Calu3 (cell line): ENCODE results near the gene OGDH. TPM values are rescaled to one million over a fixed set of nuclear protein-coding genes. Genes with fewer than 3 reads are reported as not detected.
"Not testable (repeated sequence)": the region's sequence is repeated elsewhere in the genome, so short reads cannot be mapped to it uniquely, and the experiment has no call there.

ENCODE experiments used
- BruUV-seq: library from RNA; stranded (reverse); fragments of 400-500 nt; replicated peaks from 2 replicates; lab custom pipeline; 2021; lab: Mats Ljungman, UMichigan
- CTCF ChIA-PET: fragments of 300-600 bp; sonication (Branson Sonifier 250); formaldehyde crosslinking; loops from one replicate; lab custom pipeline; 2022; ENCODE audit warnings: antibody characterized with exemption; lab: Charles Lee
- DNase-seq: peaks from one replicate; pipeline ENCODE4 v3.0.0; 2022
- H3K27ac Mint-ChIP-seq: one replicate; pipeline ENCODE4 v1.8.0; 2022; ENCODE audit warnings: mixed read lengths; ENCODE audit not compliant: unreplicated experiment
- H3K27me3 Mint-ChIP-seq: one replicate; pipeline ENCODE4 v1.8.0; 2022; ENCODE audit warnings: mixed read lengths; ENCODE audit not compliant: unreplicated experiment
- H3K36me3 Mint-ChIP-seq: one replicate; pipeline ENCODE4 v1.8.0; 2022; ENCODE audit warnings: mild to moderate bottlenecking, moderate library complexity, mixed read lengths; ENCODE audit not compliant: insufficient read depth, unreplicated experiment
- H3K4me1 Mint-ChIP-seq: one replicate; pipeline ENCODE4 v1.8.0; 2022; ENCODE audit warnings: mild to moderate bottlenecking, low read depth, mixed read lengths; ENCODE audit not compliant: unreplicated experiment
- H3K4me3 Mint-ChIP-seq: one replicate; pipeline ENCODE4 v1.8.0; 2022; ENCODE audit warnings: mild to moderate bottlenecking, low read depth, moderate library complexity, mixed read lengths; ENCODE audit not compliant: unreplicated experiment
- H3K9me3 Mint-ChIP-seq: one replicate; pipeline ENCODE4 v1.8.0; 2022; ENCODE audit warnings: low read depth, mixed read lengths; ENCODE audit not compliant: unreplicated experiment
- CTCF ChIP-seq: fragments of 200-600 bp; IDR thresholded peaks from one replicate; pipeline ENCODE4 v1.8.0; 2022; ENCODE audit warnings: antibody characterized with exemption; ENCODE audit not compliant: unreplicated experiment
- intact Hi-C: fragments of 100-400 bp; cut with micrococcal nuclease; formaldehyde crosslinking; loops from one replicate; pipeline ENCODE4 v1.10.0; 2022; ENCODE audit not compliant: unreplicated experiment
- total RNA-seq: library from RNA; stranded (reverse); gene quantifications from 2 replicates; pipeline ENCODE4 v1.2.3, GENCODE V29; 2022

Gene OGDH
- total RNA-seq, 1 experiment from 2014 or later, result 100 TPM

DNA sequence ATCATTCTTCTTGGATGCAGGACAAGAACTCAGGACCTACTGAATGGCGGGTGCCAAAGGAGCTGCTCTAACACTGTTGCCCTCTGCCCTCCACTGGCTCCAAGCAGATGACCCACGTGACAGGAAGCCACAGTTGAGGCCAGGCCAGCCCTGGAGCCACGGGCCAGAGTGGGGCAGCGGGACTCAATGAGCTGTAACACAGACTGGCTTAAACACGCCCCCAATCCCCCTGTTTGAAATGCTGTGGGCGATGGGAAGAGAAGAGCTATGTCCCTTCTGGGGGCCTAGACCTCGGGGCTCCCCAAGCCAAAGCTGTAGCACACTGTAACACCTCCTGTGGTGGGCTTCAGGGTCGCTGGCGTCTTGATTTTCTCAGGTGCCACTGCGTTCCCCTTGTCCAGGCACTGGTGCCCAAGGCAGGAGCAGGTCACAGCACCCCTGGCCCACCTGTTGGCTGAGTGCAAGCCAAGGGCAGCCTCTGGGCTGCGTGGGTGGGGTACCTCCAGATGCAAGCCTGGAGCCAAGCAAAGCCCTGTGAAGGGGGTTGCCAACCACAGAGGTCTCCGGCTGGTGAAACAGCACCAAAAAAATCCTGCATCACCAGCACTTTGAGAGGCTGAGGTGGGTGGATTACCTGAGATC is 123.6 kb downstream of the OGDH start:
- H3K9me3 Mint-ChIP-seq, result no peaks in the 10 kb centered on the region
- peaks cover 35% of the 10 kb centered on the region for H3K4me1 Mint-ChIP-seq
- H3K27ac Mint-ChIP-seq, result no peak overlapping the region
- CTCF ChIA-PET, result interaction anchor here (0.7 kb wide), 1 partner anchor 240 kb away, joined by 6 read pairs; no protein-coding TSS in a partner anchor
- no peak for TF ChIP-seq CTCF
- H3K36me3 Mint-ChIP-seq, result peaks cover 11% of the 10 kb centered on the region
- no peak for DNase-seq
- no peaks in the 10 kb centered on the region for H3K27me3 Mint-ChIP-seq
- no peak overlapping the region for H3K4me3 Mint-ChIP-seq
- intact Hi-C loops, result no loop called here
- BruUV-seq, result no TSS peak

GRCh38 chr7:44732971-44733370 is 126.5 kb downstream of the OGDH start:
- BruUV-seq, intact Hi-C loops, H3K27ac Mint-ChIP-seq, H3K27me3 Mint-ChIP-seq, DNase-seq, H3K9me3 Mint-ChIP-seq, H3K4me3 Mint-ChIP-seq: not testable (repeated sequence)
- CTCF ChIA-PET, result interaction anchor here (0.6 to 0.7 kb wide), 6 partner anchors 9 to 631 kb away, joined by 3 to 7 read pairs (median 4); no protein-coding TSS in a partner anchor
- Mint-ChIP-seq H3K36me3 (peaks cover 14% of the 10 kb centered on the region), H3K4me1 (peaks cover 36% of the 10 kb centered on the region)

- peak overlapping the region; percentile 95 for H3K27ac Mint-ChIP-seq
- H3K4me3 Mint-ChIP-seq, result no peak overlapping the region
- intact Hi-C loops, result no loop called here
- no peaks in the 10 kb centered on the region for H3K9me3 Mint-ChIP-seq
- CTCF ChIA-PET, result interaction anchor here (0.7 kb wide), 3 partner anchors 8 to 226 kb away, joined by 3 to 7 read pairs (median 5); no protein-coding TSS in a partner anchor
- DNase-seq, result peak; percentile 44
- H3K27me3 Mint-ChIP-seq, result no peaks in the 10 kb centered on the region
- peaks cover 38% of the 10 kb centered on the region for H3K4me1 Mint-ChIP-seq
- TF ChIP-seq CTCF, result no peak
- peaks cover 14% of the 10 kb centered on the region for H3K36me3 Mint-ChIP-seq
- no TSS peak for BruUV-seq
These were observed 127.5 kb downstream of the OGDH start for GRCh38 chr7:44733708-44734481.

- peaks cover 14% of the 10 kb centered on the region for H3K36me3 Mint-ChIP-seq
- TSS peak; percentile 48 for BruUV-seq
- peaks cover 38% of the 10 kb centered on the region for H3K4me1 Mint-ChIP-seq
- CTCF ChIA-PET, result interaction anchor here (0.7 to 1.0 kb wide), 3 partner anchors 96 to 732 kb away, joined by 3 read pairs; no protein-coding TSS in a partner anchor
- peak overlapping the region; percentile 95 for H3K27ac Mint-ChIP-seq
- intact Hi-C loops, result no loop called here
- TF ChIP-seq CTCF, result no peak
- DNase-seq, result peak; percentile 70
- H3K4me3 Mint-ChIP-seq, result peak overlapping the region; percentile 37
- no peaks in the 10 kb centered on the region for H3K9me3 Mint-ChIP-seq
- H3K27me3 Mint-ChIP-seq, result no peaks in the 10 kb centered on the region
These were observed 129.2 kb downstream of the OGDH start for GRCh38 chr7:44735403-44736165.
